H1 (cell line): Measurements from ENCODE around the gene SLC9A4. TPM values are rescaled to one million over a fixed set of nuclear protein-coding genes. Genes with fewer than 3 reads are reported as not detected.

ENCODE experiments used
- CTCF ChIA-PET: fragments of 300-600 bp; sonication (Branson Sonifier 250); formaldehyde crosslinking; loops from one replicate; lab custom pipeline; 2021; ENCODE audit not compliant: partially characterized antibody; lab: Charles Lee
- POLR2A ChIA-PET: fragments of 300-600 bp; sonication (Branson Sonifier 250); formaldehyde crosslinking; loops from one replicate; lab custom pipeline; 2021; ENCODE audit warnings: inconsistent platforms; ENCODE audit not compliant: partially characterized antibody; lab: Charles Lee
- DNase-seq, 2 experiments: peaks; one replicate each; pipeline versions ENCODE4 v3.0.0 to v3.0.0-alpha.2; 2010 to 2022; ENCODE audit warnings: low spot score in 2 of 2, low read depth in 1 of 2, mixed read lengths in 1 of 2
- FAIRE-seq: peaks from 2 replicates; lab custom pipeline; 2011; peaks lifted over from hg19 to GRCh38; lab: Jason Lieb, UNC
- H2AFZ ChIP-seq: 2 replicates; pipeline ENCODE4 v1.8.1; 2012; ENCODE audit warnings: low read length, inconsistent platforms
- H2AK5ac ChIP-seq: 2 replicates; pipeline ENCODE4 v1.6.1; 2013; ENCODE audit warnings: low read depth, low read length
- H2BK120ac ChIP-seq: replicated peaks from 2 replicates; pipeline ENCODE3; 2013; ENCODE audit warnings: low read depth, low read length, inconsistent platforms
- H2BK12ac ChIP-seq: 2 replicates; pipeline ENCODE4 v1.6.1; 2013; ENCODE audit warnings: low read depth, low read length
- H2BK15ac ChIP-seq: 2 replicates; pipeline ENCODE4 v1.6.1; 2013; ENCODE audit warnings: low read length
- H2BK20ac ChIP-seq: 2 replicates; pipeline ENCODE4 v1.6.1; 2013; ENCODE audit warnings: low read length
- H2BK5ac ChIP-seq: 2 replicates; pipeline ENCODE4 v1.6.1; 2013; ENCODE audit warnings: low read depth, low read length
- H3K14ac ChIP-seq: 2 replicates; pipeline ENCODE4 v1.6.1; 2013; ENCODE audit warnings: inconsistent platforms; ENCODE audit not compliant: insufficient read length
- H3K18ac ChIP-seq: 2 replicates; pipeline ENCODE4 v1.6.1; 2013; ENCODE audit warnings: low read length; ENCODE audit errors: extremely low read depth
- H3K23ac ChIP-seq: 2 replicates; pipeline ENCODE4 v1.6.1; 2013; ENCODE audit warnings: inconsistent platforms; ENCODE audit not compliant: insufficient read length
- H3K23me2 ChIP-seq: 2 replicates; pipeline ENCODE4 v1.6.1; 2013; ENCODE audit warnings: low read depth, low read length
- H3K27ac ChIP-seq: 2 replicates; pipeline ENCODE4 v1.6.1; 2011; ENCODE audit warnings: low read depth, low read length, inconsistent platforms
- H3K27me3 ChIP-seq, 4 experiments: replicated peaks in 1 of 4; 1 replicate in 1 of 4; 2 replicates in 3 of 4; pipeline versions ENCODE4 v1.6.1 to v1.8.1; 2011 to 2013; ENCODE audit warnings: low read length in 3 of 4, mild to moderate bottlenecking in 3 of 4, inconsistent platforms in 2 of 4, mixed read lengths in 2 of 4, moderate library complexity in 1 of 4; ENCODE audit not compliant: control insufficient read depth in 3 of 4, insufficient read depth in 3 of 4; ENCODE audit errors: extremely low read depth in 1 of 4
- H3K36me3 ChIP-seq, 4 experiments: 2 replicates each; pipeline versions ENCODE4 v1.6.1 to v1.8.1; 2011 to 2013; ENCODE audit warnings: mild to moderate bottlenecking in 4 of 4, low read length in 3 of 4, moderate library complexity in 2 of 4, control low read depth in 1 of 4, inconsistent platforms in 1 of 4; ENCODE audit not compliant: insufficient read depth in 4 of 4, control insufficient read depth in 2 of 4
- H3K4ac ChIP-seq: replicated peaks from 2 replicates; pipeline ENCODE3; 2013; ENCODE audit warnings: low read length, low read depth, mixed read lengths, inconsistent platforms; ENCODE audit not compliant: insufficient read length
- H3K4me1 ChIP-seq, 4 experiments: replicated peaks in 1 of 4; 1 replicate in 1 of 4; 2 replicates in 3 of 4; pipeline versions ENCODE4 v1.6.1 to v1.8.1; 2011 to 2013; ENCODE audit warnings: low read length in 3 of 4, inconsistent platforms in 2 of 4, mixed read lengths in 1 of 4; ENCODE audit not compliant: insufficient read depth in 4 of 4, control insufficient read depth in 3 of 4
- H3K4me2 ChIP-seq, 2 experiments: 2 replicates each; pipeline versions ENCODE4 v1.6.1 to v1.8.1; 2011 to 2013; ENCODE audit warnings: low read depth in 2 of 2, low read length in 2 of 2, control low read depth in 1 of 2, inconsistent platforms in 1 of 2, mild to moderate bottlenecking in 1 of 2; ENCODE audit not compliant: insufficient read depth in 1 of 2
- H3K4me3 ChIP-seq, 4 experiments: fragments of 200-600, 300-600 bp in 1 of 4; sonication (generic), shearing (Covaris generic), sonication (Bioruptor Twin) in 1 of 4; 2 replicates each; pipeline versions ENCODE4 v1.5.1 to v1.8.1; 2011 to 2016; ENCODE audit warnings: low read length in 4 of 4, low read depth in 3 of 4, control low read depth in 2 of 4, inconsistent platforms in 2 of 4, mild to moderate bottlenecking in 2 of 4, mixed read lengths in 1 of 4, moderate library complexity in 1 of 4; ENCODE audit not compliant: insufficient read depth in 2 of 4; ENCODE audit errors: extremely low read depth in 1 of 4
- H3K56ac ChIP-seq: replicated peaks from 2 replicates; pipeline ENCODE3; 2013; ENCODE audit warnings: low read depth, mild to moderate bottlenecking, mixed read lengths, low read length, inconsistent platforms; ENCODE audit not compliant: insufficient read length
- H3K79me1 ChIP-seq: 2 replicates; pipeline ENCODE4 v1.6.1; 2013; ENCODE audit warnings: low read depth, low read length, control low read depth
- H3K79me2 ChIP-seq, 2 experiments: 2 replicates each; pipeline versions ENCODE4 v1.6.1 to v1.8.1; 2012 to 2013; ENCODE audit warnings: low read length in 2 of 2, mild to moderate bottlenecking in 2 of 2, inconsistent platforms in 1 of 2; ENCODE audit not compliant: insufficient read depth in 2 of 2, control insufficient read depth in 1 of 2
- H3K9ac ChIP-seq, 4 experiments: replicated peaks in 1 of 4; 1 replicate in 1 of 4; 2 replicates in 3 of 4; pipeline versions ENCODE4 v1.6.1 to v1.8.1; 2011 to 2013; ENCODE audit warnings: low read depth in 3 of 4, low read length in 3 of 4, control low read depth in 2 of 4, mild to moderate bottlenecking in 2 of 4, moderate library complexity in 2 of 4, inconsistent platforms in 1 of 4; ENCODE audit errors: extremely low read depth in 1 of 4
- H3K9me3 ChIP-seq, 2 experiments: 2 replicates each; pipeline versions ENCODE4 v1.6.1 to v1.8.1; 2012 to 2013; ENCODE audit warnings: mild to moderate bottlenecking in 2 of 2, moderate library complexity in 2 of 2, control low read depth in 1 of 2, inconsistent platforms in 1 of 2, low read depth in 1 of 2, low read length in 1 of 2, mixed read lengths in 1 of 2; ENCODE audit not compliant: insufficient read depth in 2 of 2
- H4K20me1 ChIP-seq, 2 experiments: replicated peaks in 1 of 2; 2 replicates each; pipeline versions ENCODE3 to v1.8.1; 2011 to 2013; ENCODE audit warnings: inconsistent platforms in 2 of 2, low read length in 2 of 2, mild to moderate bottlenecking in 1 of 2; ENCODE audit not compliant: insufficient read depth in 2 of 2, control insufficient read depth in 1 of 2
- H4K5ac ChIP-seq: 2 replicates; pipeline ENCODE4 v1.6.1; 2013; ENCODE audit warnings: low read length, low read depth, mixed read lengths, inconsistent platforms; ENCODE audit not compliant: insufficient read length
- H4K8ac ChIP-seq: 2 replicates; pipeline ENCODE4 v1.8.0; 2013; ENCODE audit warnings: mild to moderate bottlenecking, moderate library complexity, low read length, inconsistent platforms; ENCODE audit not compliant: insufficient read depth; ENCODE audit errors: extremely low read depth
- H4K91ac ChIP-seq: replicated peaks from 2 replicates; pipeline ENCODE3; 2013; ENCODE audit warnings: low read length, mixed read lengths, inconsistent platforms; ENCODE audit not compliant: insufficient read length
- CHD1 ChIP-seq: IDR thresholded peaks from 2 replicates; pipeline ENCODE4 v1.6.1; 2012; ENCODE audit warnings: low read depth, low read length, improper control_type of control experiment
- FOSL1 ChIP-seq: IDR thresholded peaks from 2 replicates; pipeline ENCODE4 v1.6.1; 2011; ENCODE audit warnings: mild to moderate bottlenecking, low read depth, low read length, moderate library complexity; ENCODE audit not compliant: insufficient read depth
- GTF2F1 ChIP-seq: IDR thresholded peaks from 2 replicates; pipeline ENCODE4 v1.6.1; 2012; ENCODE audit warnings: low read depth, low read length, improper control_type of control experiment, borderline replicate concordance
- PHF8 ChIP-seq: fragments of 200-600 bp; sonication (generic); conservative IDR thresholded peaks from 2 replicates; pipeline ENCODE4 v1.7.1; 2012; ENCODE audit warnings: low read depth, mild to moderate bottlenecking, inconsistent platforms, low read length, moderate library complexity
- SIN3A ChIP-seq, 2 experiments: IDR thresholded peaks in 1 of 2; conservative IDR thresholded peaks in 1 of 2; 2 replicates each; pipeline ENCODE4 v1.6.1; 2011 to 2012; ENCODE audit warnings: low read length in 2 of 2, improper control_type of control experiment in 1 of 2, low read depth in 1 of 2, mild to moderate bottlenecking in 1 of 2
- SP4 ChIP-seq: IDR thresholded peaks from 2 replicates; pipeline ENCODE4 v1.6.1; 2012; ENCODE audit warnings: low read length, inconsistent platforms
- SRF ChIP-seq: IDR thresholded peaks from 2 replicates; pipeline ENCODE4 v1.6.1; 2011; ENCODE audit warnings: mild to moderate bottlenecking, low read depth, low read length, moderate library complexity
- WGBS, 2 experiments: shearing (Covaris generic) in 1 of 2; methylation state at CpG; one replicate each; pipeline versions ENCODE4 v1.1.6 to v1.1.7; 2013 to 2015; ENCODE audit warnings: low lambda C conversion rate in 2 of 2, mixed read lengths in 2 of 2, inconsistent platforms in 1 of 2, low coverage in 1 of 2, missing lambda C conversion rate in 1 of 2; ENCODE audit not compliant: insufficient replicate concordance in 2 of 2, insufficient coverage in 1 of 2, insufficient read length in 1 of 2; ENCODE audit errors: extremely low coverage in 1 of 2, missing lambda C conversion rate in 1 of 2; 5-methylcytosine and 5-hydroxymethylcytosine counted together
- polyA plus RNA-seq, 7 experiments: library from polyadenylated mRNA; depleted of rRNA in 3 of 7; stranded (reverse) in 5 of 7; unstranded in 2 of 7; fragments of >200 nt in 5 of 7; fragments of 200-250 nt in 2 of 7; gene quantifications; 1 replicate in 5 of 7; 2 replicates in 1 of 7; 4 replicates in 1 of 7; pipeline versions ENCODE4 v1.2.1 to v1.2.3, GENCODE V29; 2011 to 2013; ENCODE audit warnings: missing spikeins in 2 of 7, mixed read lengths in 2 of 7
- total RNA-seq: library from RNA; stranded (reverse); fragmentation: NEBNext Ultra II Directional; extraction: Animal tissue kit (Norgen Biotek cat#: 25700); gene quantifications from 2 replicates; pipeline ENCODE4 v1.2.1, GENCODE V29; 2021

Gene SLC9A4
- total and polyA plus RNA-seq, 2 of the 8 experiments (the other 6 are each of a cell fraction or from before 2014, with no cell fraction given): not detected

- no peak overlapping the region for H3K9ac ChIP-seq
- DNase-seq (no peak), FAIRE-seq (no peak)
- no peaks in the 10 kb centered on the region for H3K4me1 ChIP-seq
- no peak overlapping the region for H2BK15ac ChIP-seq
- H3K9me3 ChIP-seq: no peaks in the 10 kb centered on the region
- H2BK120ac ChIP-seq: no peak overlapping the region
- H4K8ac ChIP-seq: no peak overlapping the region
- H2BK5ac ChIP-seq: no peak overlapping the region
- CTCF ChIA-PET: interaction anchor here (0.6 to 3.1 kb wide), 4 partner anchors 11 to 73 kb away, joined by 3 to 10 read pairs (median 3); partner anchors contain the start of gene SLC9A4
- no peak overlapping the region for H3K4me2 ChIP-seq
- no peak overlapping the region for H2BK20ac ChIP-seq
- no peak overlapping the region for H4K5ac ChIP-seq
- H2AFZ ChIP-seq: no peak overlapping the region
- no peak overlapping the region for H2BK12ac ChIP-seq
- H3K79me2 ChIP-seq: no peaks in the 10 kb centered on the region
- TF ChIP-seq SP4 (no peak), PHF8 (no peak), GTF2F1 (no peak), FOSL1 (no peak), SIN3A (conservative IDR thresholded peaks at IDR 0.05 in 1 of 2, IDR thresholded peaks at IDR 0.05 in 1 of 2; ENCODE audit: low read depth in 1 of 2, low read length in 2 of 2) (no peak), SRF (no peak), CHD1 (no peak)
- H3K56ac ChIP-seq: no peak overlapping the region
- H3K27me3 ChIP-seq: no peaks in the 10 kb centered on the region
- H4K91ac ChIP-seq: no peak overlapping the region
- H2AK5ac ChIP-seq: no peak overlapping the region
- no peaks in the 10 kb centered on the region for H4K20me1 ChIP-seq
- H3K23ac ChIP-seq: no peak overlapping the region
- H3K36me3 ChIP-seq: no peaks in the 10 kb centered on the region
- WGBS, 2 experiments: 83% methylated on average over 3 of the region's 3 CpGs; no CpG with 5 or more reads in 1 of the 2 experiments
- no peak overlapping the region for H3K18ac ChIP-seq
- H3K79me1 ChIP-seq: no peaks in the 10 kb centered on the region
- no peak overlapping the region for H3K14ac ChIP-seq
- POLR2A ChIA-PET: no interaction called here
- H3K27ac ChIP-seq: no peak overlapping the region
- no peak overlapping the region for H3K4ac ChIP-seq
- H3K4me3 ChIP-seq: no peak overlapping the region
- H3K23me2 ChIP-seq: no peaks in the 10 kb centered on the region; the same call in 1 of the 2 replicates
Observed at GRCh38 chr2:102523651-102524050, 50.6 kb downstream of the SLC9A4 start.
